Amniotic stem cell (primary cell): Measurements from ENCODE around the gene LCTL.
"Not testable (repeated sequence)": the region's sequence is repeated elsewhere in the genome, so short reads cannot be mapped to it uniquely, and the experiment has no call there.

ENCODE experiments used
- DNase-seq: peaks from one replicate; lab custom pipeline; 2025; lab: John Stamatoyannopoulos, UW

LCTL gene

DNA sequence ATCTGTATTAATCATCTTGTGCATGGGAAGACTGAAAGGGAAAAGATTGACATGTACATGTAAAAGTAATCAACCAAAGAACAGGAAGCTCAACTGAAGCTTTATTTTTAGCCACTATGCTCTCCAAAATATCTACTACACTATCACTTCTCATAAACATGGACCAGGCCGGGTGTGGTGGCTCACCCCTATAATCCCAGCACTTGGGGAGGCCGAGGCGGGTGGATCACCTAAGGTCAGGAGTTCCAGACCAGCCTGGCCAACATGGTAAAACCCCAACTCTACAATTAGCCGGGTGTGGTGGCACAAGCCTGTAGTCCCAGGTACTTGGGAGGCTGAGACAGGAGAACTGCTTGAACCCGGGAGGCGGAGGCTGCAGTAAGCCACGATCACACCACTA is 65.5 kb downstream of the LCTL start:
- not testable (repeated sequence) for DNase-seq

DNA sequence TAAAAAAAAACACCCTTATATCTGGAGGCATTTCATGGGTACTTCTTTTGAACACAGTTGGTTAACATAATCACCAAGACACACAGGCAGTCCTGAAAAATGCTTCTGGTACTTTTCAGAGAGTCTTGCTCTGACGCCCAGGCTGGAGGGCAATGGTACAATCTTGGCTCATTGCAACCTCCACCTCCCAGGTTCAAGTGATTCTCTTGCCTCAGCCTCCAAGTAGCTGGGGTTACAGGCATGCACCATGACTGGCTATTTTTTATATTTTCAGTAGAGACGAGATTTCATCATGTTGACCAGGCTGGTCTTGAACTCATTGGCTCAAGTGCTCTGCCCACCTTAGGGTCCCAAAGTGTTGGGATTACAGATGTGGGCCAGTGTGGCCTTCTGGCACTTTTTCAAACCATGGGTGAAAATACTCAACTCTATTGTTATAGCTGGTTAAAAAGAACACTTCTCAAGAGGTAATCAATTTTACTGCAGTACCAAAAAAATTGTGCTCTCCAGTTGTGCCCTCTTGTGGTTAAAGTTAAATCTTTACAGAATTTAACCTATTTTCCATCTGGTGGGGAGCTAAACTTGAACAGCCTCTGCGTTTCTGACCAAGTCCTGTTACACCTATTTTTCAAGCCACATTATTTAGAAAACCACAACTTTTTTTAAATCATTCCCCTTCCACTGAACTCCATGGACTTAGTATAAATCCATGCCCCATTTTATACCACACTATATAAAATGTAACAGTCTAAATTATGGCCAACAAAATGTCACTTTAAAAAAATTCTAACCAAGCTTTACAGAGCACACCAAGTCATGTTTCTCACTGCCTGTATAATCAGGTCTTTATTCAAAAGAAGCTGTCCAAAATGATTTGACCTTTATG is 67.1 kb downstream of the LCTL start:
- peak; percentile 13 for DNase-seq
